GM19463 (cell line): Measurements from ENCODE around the gene MMP24OS.
"Not testable (repeated sequence)": the region's sequence is repeated elsewhere in the genome, so short reads cannot be mapped to it uniquely, and the experiment has no call there.

Experiments used
- ATAC-seq: cut with Tn5 transposase; IDR thresholded peaks from one replicate; pipeline ENCODE4 v1.9.1; 2021; ENCODE audit warnings: mild to moderate bottlenecking, moderate library complexity; ENCODE audit not compliant: unreplicated experiment

MMP24OS gene

GRCh38 chr20:35252598-35252997, 25.3 kb downstream of the MMP24OS start:
- not testable (repeated sequence) for ATAC-seq

GRCh38 chr20:35252037-35252461, 25.9 kb downstream of the MMP24OS start:
- ATAC-seq = no peak

- no peak for ATAC-seq
Observed at GRCh38 chr20:35251613-35251940, 26.3 kb downstream of the MMP24OS start.

- ATAC-seq = no peak
Observed at GRCh38 chr20:35248641-35249475, 29.1 kb downstream of the MMP24OS start.

- ATAC-seq = no peak
Observed at GRCh38 chr20:35246723-35247122, 31.2 kb downstream of the MMP24OS start.

- no peak for ATAC-seq
Observed at GRCh38 chr20:35243986-35244385, 33.9 kb downstream of the MMP24OS start.

GRCh38 chr20:35243317-35243716, 34.6 kb downstream of the MMP24OS start:
- no peak for ATAC-seq

GRCh38 chr20:35240811-35241293, 37.1 kb downstream of the MMP24OS start:
- no peak for ATAC-seq

GRCh38 chr20:35240083-35240810, 37.7 kb downstream of the MMP24OS start:
- ATAC-seq = no peak

- ATAC-seq = no peak
Observed at GRCh38 chr20:35238735-35239134, 39.2 kb downstream of the MMP24OS start.

GRCh38 chr20:35238170-35238569, 39.8 kb downstream of the MMP24OS start:
- no peak for ATAC-seq

GRCh38 chr20:35237486-35237885, 40.4 kb downstream of the MMP24OS start:
- ATAC-seq = no peak

GRCh38 chr20:35235881-35236280, 42.0 kb downstream of the MMP24OS start:
- ATAC-seq = no peak

GRCh38 chr20:35232575-35232974, 45.3 kb downstream of the MMP24OS start:
- no peak for ATAC-seq

- ATAC-seq = no peak
Observed at GRCh38 chr20:35226884-35227681, 50.8 kb downstream of the MMP24OS start.
